Activated T-helper 2 cell treated with anti-CD3 and anti-CD28 coated beads, Interferon-gamma antibody, Interleukin-2, Interleukin-4, amounts not matched to agents 10 μg/mL and 5 μg/mL and 100 μg/mL, durations not matched to agents 14 hours and 24 hours and 36 hours (primary cell): Measurements from ENCODE around the gene GNA12. TPM values are rescaled to one million over a fixed set of nuclear protein-coding genes. Genes with fewer than 3 reads are reported as not detected.
A peak's percentile ranks its signal among the peaks of the same experiment; 100 is the strongest.
"Not testable (repeated sequence)": the region's sequence is repeated elsewhere in the genome, so short reads cannot be mapped to it uniquely, and the experiment has no call there.

Experiments
- DNase-seq: peaks from one replicate; pipeline ENCODE4 v3.0.0; 2021; ENCODE audit warnings: low spot score
- H3K27ac Mint-ChIP-seq: one replicate; pipeline ENCODE4 v1.8.0; 2021; ENCODE audit warnings: mixed read lengths
- H3K27me3 Mint-ChIP-seq: one replicate; pipeline ENCODE4 v1.8.0; 2021; ENCODE audit warnings: low read depth, mixed read lengths
- H3K36me3 Mint-ChIP-seq: one replicate; pipeline ENCODE4 v1.8.0; 2021; ENCODE audit warnings: low read depth, mixed read lengths
- H3K4me1 Mint-ChIP-seq: one replicate; pipeline ENCODE4 v1.8.0; 2021; ENCODE audit warnings: low read depth, mixed read lengths
- H3K4me3 Mint-ChIP-seq: one replicate; pipeline ENCODE4 v1.8.0; 2021; ENCODE audit warnings: low read depth, mild to moderate bottlenecking, moderate library complexity, mixed read lengths
- H3K9me3 Mint-ChIP-seq: one replicate; pipeline ENCODE4 v1.8.0; 2021; ENCODE audit warnings: mixed read lengths
- intact Hi-C: fragments of 100-400 bp; cut with micrococcal nuclease; formaldehyde crosslinking; loops from one replicate; pipeline ENCODE4 v1.15.1; 2023
- total RNA-seq: library from RNA; stranded (reverse); gene quantifications from 2 replicates; pipeline ENCODE4 v1.2.3, GENCODE V29; 2022

Gene GNA12
- total RNA-seq, 1 donor from 2014 or later, result 40.9 TPM

GRCh38 chr7:2750004-2750407, 94.1 kb downstream of the GNA12 start:
- H3K4me3 Mint-ChIP-seq, result no peak overlapping the region
- peaks cover 11% of the 10 kb centered on the region for H3K9me3 Mint-ChIP-seq
- intact Hi-C loops, result no loop called here
- peaks cover 19% of the 10 kb centered on the region for H3K36me3 Mint-ChIP-seq
- no peak overlapping the region for H3K27ac Mint-ChIP-seq
- no peak for DNase-seq
- no peaks in the 10 kb centered on the region for H3K27me3 Mint-ChIP-seq
- peaks cover 14% of the 10 kb centered on the region for H3K4me1 Mint-ChIP-seq

- Mint-ChIP-seq H3K36me3 (peaks cover 15% of the 10 kb centered on the region), H3K9me3 (peaks cover 15% of the 10 kb centered on the region), H3K4me1 (peaks cover 14% of the 10 kb centered on the region)
- H3K27me3 Mint-ChIP-seq, DNase-seq, H3K4me3 Mint-ChIP-seq, H3K27ac Mint-ChIP-seq, intact Hi-C loops: not testable (repeated sequence)
Measured at GRCh38 chr7:2748684-2749083, 95.4 kb downstream of the GNA12 start.

- H3K4me1 Mint-ChIP-seq, DNase-seq, H3K4me3 Mint-ChIP-seq, intact Hi-C loops, H3K27ac Mint-ChIP-seq, H3K27me3 Mint-ChIP-seq: not testable (repeated sequence)
- peaks cover 15% of the 10 kb centered on the region for H3K9me3 Mint-ChIP-seq
- peaks cover 19% of the 10 kb centered on the region for H3K36me3 Mint-ChIP-seq
Measured at GRCh38 chr7:2743523-2744185, 100.5 kb downstream of the GNA12 start.

GRCh38 chr7:2738766-2739549, 105.2 kb downstream of the GNA12 start:
- Mint-ChIP-seq H3K27ac (no peak overlapping the region), H3K9me3 (no peaks in the 10 kb centered on the region), H3K27me3 (no peaks in the 10 kb centered on the region), H3K4me1 (peaks cover 5% of the 10 kb centered on the region), H3K36me3 (peaks cover 11% of the 10 kb centered on the region), H3K4me3 (no peak overlapping the region)
- intact Hi-C loops, result no loop called here
- no peak for DNase-seq

GRCh38 chr7:2737771-2738540, 106.2 kb downstream of the GNA12 start:
- no peaks in the 10 kb centered on the region for H3K9me3 Mint-ChIP-seq
- H3K36me3 Mint-ChIP-seq, result peaks cover 20% of the 10 kb centered on the region
- DNase-seq, result no peak
- intact Hi-C loops, result no loop called here
- H3K27ac Mint-ChIP-seq, result no peak overlapping the region
- peaks cover 10% of the 10 kb centered on the region for H3K4me1 Mint-ChIP-seq
- H3K4me3 Mint-ChIP-seq, result no peak overlapping the region
- H3K27me3 Mint-ChIP-seq, result no peaks in the 10 kb centered on the region

- H3K27ac Mint-ChIP-seq, intact Hi-C loops, H3K9me3 Mint-ChIP-seq, H3K4me3 Mint-ChIP-seq, DNase-seq, H3K27me3 Mint-ChIP-seq: not testable (repeated sequence)
- H3K36me3 Mint-ChIP-seq, result peaks cover 20% of the 10 kb centered on the region
- H3K4me1 Mint-ChIP-seq, result peaks cover 18% of the 10 kb centered on the region
Measured at GRCh38 chr7:2737005-2737743, 106.9 kb downstream of the GNA12 start.

- no peak for DNase-seq
- H3K27me3 Mint-ChIP-seq, result no peaks in the 10 kb centered on the region
- H3K4me1 Mint-ChIP-seq, result peaks cover 25% of the 10 kb centered on the region
- no peak overlapping the region for H3K27ac Mint-ChIP-seq
- H3K36me3 Mint-ChIP-seq, result peaks cover 26% of the 10 kb centered on the region
- H3K4me3 Mint-ChIP-seq, result no peak overlapping the region
- H3K9me3 Mint-ChIP-seq, result no peaks in the 10 kb centered on the region
- intact Hi-C loops, result no loop called here
Measured at GRCh38 chr7:2736411-2736914, 107.6 kb downstream of the GNA12 start.

- H3K9me3 Mint-ChIP-seq, result no peaks in the 10 kb centered on the region
- intact Hi-C loops, result no loop called here
- H3K36me3 Mint-ChIP-seq, result peaks cover 28% of the 10 kb centered on the region
- no peak overlapping the region for H3K27ac Mint-ChIP-seq
- H3K27me3 Mint-ChIP-seq, result no peaks in the 10 kb centered on the region
- H3K4me1 Mint-ChIP-seq, result peaks cover 28% of the 10 kb centered on the region
- no peak for DNase-seq
- H3K4me3 Mint-ChIP-seq, result no peak overlapping the region
Measured at GRCh38 chr7:2735744-2736143, 108.4 kb downstream of the GNA12 start.

GRCh38 chr7:2734751-2735571, 109.1 kb downstream of the GNA12 start:
- Mint-ChIP-seq H3K4me1 (peaks cover 28% of the 10 kb centered on the region), H3K4me3 (no peak overlapping the region), H3K9me3 (no peaks in the 10 kb centered on the region), H3K36me3 (peaks cover 35% of the 10 kb centered on the region), H3K27ac (no peak overlapping the region), H3K27me3 (no peaks in the 10 kb centered on the region)
- no peak for DNase-seq
- intact Hi-C loops, result no loop called here

GRCh38 chr7:2734084-2734686, 109.9 kb downstream of the GNA12 start:
- no peak overlapping the region for H3K4me3 Mint-ChIP-seq
- H3K27ac Mint-ChIP-seq, result no peak overlapping the region
- intact Hi-C loops, result no loop called here
- peaks cover 28% of the 10 kb centered on the region for H3K4me1 Mint-ChIP-seq
- peaks cover 40% of the 10 kb centered on the region for H3K36me3 Mint-ChIP-seq
- DNase-seq, result no peak
- no peaks in the 10 kb centered on the region for H3K27me3 Mint-ChIP-seq
- no peaks in the 10 kb centered on the region for H3K9me3 Mint-ChIP-seq

GRCh38 chr7:2732959-2733584, 111.0 kb downstream of the GNA12 start:
- Mint-ChIP-seq H3K4me3 (no peak overlapping the region), H3K9me3 (no peaks in the 10 kb centered on the region)
- intact Hi-C loops, result no loop called here

More at GRCh38 chr7:2732959-2733584, 111.0 kb downstream of the GNA12 start:
- Mint-ChIP-seq H3K27ac (peak overlapping the region; percentile 40), H3K36me3 (peaks cover 42% of the 10 kb centered on the region), H3K4me1 (peaks cover 28% of the 10 kb centered on the region), H3K27me3 (no peaks in the 10 kb centered on the region)
- DNase-seq, result no peak
